GM13977 (cell line): Measurements from ENCODE around the gene NFIA.

Experiments used
- DNase-seq: peaks from one replicate; pipeline ENCODE4 v3.0.0; 2012; ENCODE audit warnings: low spot score
- in situ Hi-C: fragments of 300-500 bp; cut with MboI; formaldehyde crosslinking; loops from one replicate; pipeline ENCODE4 v1.12.0; 2022; ENCODE audit warnings: low sequenced_read_pairs, low pct_unique_long_range_greater_than_20kb, mixed read lengths, inconsistent platforms; ENCODE audit not compliant: unreplicated experiment
- TF ChIP-seq, protein P1 (sequence below): IDR thresholded peaks from 2 replicates; pipeline ENCODE4 v1.5.1; 2012; ENCODE audit warnings: mild to moderate bottlenecking, control low read depth; ENCODE audit not compliant: insufficient read depth; ENCODE audit errors: extremely low read depth, missing control alignments

The NFIA gene

GRCh38 chr1:61362351-61362750, 280.0 kb downstream of the NFIA start:
- TF ChIP-seq, protein P1, sequence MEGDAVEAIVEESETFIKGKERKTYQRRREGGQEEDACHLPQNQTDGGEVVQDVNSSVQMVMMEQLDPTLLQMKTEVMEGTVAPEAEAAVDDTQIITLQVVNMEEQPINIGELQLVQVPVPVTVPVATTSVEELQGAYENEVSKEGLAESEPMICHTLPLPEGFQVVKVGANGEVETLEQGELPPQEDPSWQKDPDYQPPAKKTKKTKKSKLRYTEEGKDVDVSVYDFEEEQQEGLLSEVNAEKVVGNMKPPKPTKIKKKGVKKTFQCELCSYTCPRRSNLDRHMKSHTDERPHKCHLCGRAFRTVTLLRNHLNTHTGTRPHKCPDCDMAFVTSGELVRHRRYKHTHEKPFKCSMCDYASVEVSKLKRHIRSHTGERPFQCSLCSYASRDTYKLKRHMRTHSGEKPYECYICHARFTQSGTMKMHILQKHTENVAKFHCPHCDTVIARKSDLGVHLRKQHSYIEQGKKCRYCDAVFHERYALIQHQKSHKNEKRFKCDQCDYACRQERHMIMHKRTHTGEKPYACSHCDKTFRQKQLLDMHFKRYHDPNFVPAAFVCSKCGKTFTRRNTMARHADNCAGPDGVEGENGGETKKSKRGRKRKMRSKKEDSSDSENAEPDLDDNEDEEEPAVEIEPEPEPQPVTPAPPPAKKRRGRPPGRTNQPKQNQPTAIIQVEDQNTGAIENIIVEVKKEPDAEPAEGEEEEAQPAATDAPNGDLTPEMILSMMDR, result no peak
- no peak for DNase-seq
- in situ Hi-C loops, result no loop called here

DNA sequence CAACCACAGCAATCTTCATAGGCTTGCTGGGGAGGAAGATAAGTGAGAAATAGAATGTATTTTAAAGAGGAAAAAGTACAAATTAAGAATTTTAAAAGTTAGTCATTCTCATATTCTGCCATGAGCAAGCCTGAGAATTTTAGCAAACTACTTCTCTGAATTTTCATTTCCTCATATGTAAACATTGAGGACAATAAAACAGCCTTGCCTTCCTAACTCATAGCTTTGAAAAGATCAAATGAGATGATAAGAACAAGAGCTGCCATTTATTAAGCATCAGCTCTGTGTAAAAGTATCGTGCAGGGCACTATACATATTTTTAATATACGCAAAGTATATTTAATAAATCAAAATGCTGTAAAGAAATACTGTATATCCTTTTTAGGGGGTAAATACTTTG, 286.0 kb downstream of the NFIA start:
- TF ChIP-seq, protein P1, result no peak
- DNase-seq, result no peak
- in situ Hi-C loops, result no loop called here

GRCh38 chr1:61368876-61369275, 286.5 kb downstream of the NFIA start:
- no peak for DNase-seq
- in situ Hi-C loops, result no loop called here
- TF ChIP-seq, protein P1, result no peak

DNA sequence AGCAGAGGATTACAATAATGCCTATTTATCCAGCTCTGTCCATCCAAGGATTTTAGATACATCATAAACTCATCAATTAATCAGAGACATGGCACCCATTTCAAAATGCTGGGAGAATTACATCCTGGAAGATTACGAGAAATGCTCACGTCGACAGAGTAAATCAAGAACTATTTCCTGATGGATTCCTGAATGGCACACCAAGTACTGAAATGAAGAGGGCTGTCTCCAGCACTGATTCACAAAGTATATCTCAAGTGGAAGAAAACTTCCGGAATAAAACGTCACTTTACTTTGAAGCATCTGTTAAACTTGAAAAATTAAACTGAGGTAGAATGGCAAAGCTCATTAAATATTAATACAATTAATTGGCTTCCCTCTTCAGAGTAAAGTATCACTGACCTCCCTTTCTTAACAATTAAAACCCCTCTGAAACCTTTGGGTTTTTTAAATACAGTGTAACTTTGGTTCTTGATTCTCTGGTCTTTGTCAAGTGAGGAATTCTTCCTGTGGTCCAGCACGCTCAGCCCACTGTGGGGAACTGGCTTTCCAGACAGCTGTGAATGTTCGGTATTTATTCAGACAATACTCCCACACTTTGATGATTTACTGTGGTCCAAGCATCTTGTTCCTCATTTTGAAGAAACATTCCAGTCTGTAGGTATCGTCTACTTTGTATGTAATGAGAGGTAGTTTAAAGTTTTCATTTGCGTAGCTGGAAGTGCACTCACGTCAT, 288.0 kb downstream of the NFIA start:
- TF ChIP-seq, protein P1, result no peak
- no peak for DNase-seq
- in situ Hi-C loops, result no loop called here

- TF ChIP-seq, protein P1, result no peak
- DNase-seq, result no peak
- in situ Hi-C loops, result no loop called here
Observed at GRCh38 chr1:61370913-61371279, 288.5 kb downstream of the NFIA start.

- DNase-seq, result no peak
- TF ChIP-seq, protein P1, result no peak
- in situ Hi-C loops, result no loop called here
Observed at GRCh38 chr1:61372944-61373343, 290.6 kb downstream of the NFIA start.
